IMR-90 (cell line): ENCODE data around the gene MEIG1. TPM values are rescaled to one million over a fixed set of nuclear protein-coding genes. Genes with fewer than 3 reads are reported as not detected.
"Not testable (repeated sequence)": the region's sequence is repeated elsewhere in the genome, so short reads cannot be mapped to it uniquely, and the experiment has no call there.

Experiments
- ATAC-seq: fragments of 200-7000 bp; cut with Tn5 transposase; 2 replicates; pipeline ENCODE4 v1.9.1; 2020; ENCODE audit warnings: low read depth, mild to moderate bottlenecking, moderate library complexity
- BruUV-seq: library from RNA; stranded (reverse); fragments of 400-500 nt; replicated peaks from 2 replicates; lab custom pipeline; 2021; lab: Mats Ljungman, UMichigan
- CTCF ChIA-PET: fragments of 300-600 bp; formaldehyde crosslinking; extraction: SDS; loops from one replicate; lab custom pipeline; 2021; ENCODE audit warnings: antibody characterized with exemption; lab: Yijun Ruan, JAX
- POLR2A ChIA-PET: fragments of 300-600 bp; sonication (Branson Sonifier 250); formaldehyde crosslinking; loops from one replicate; lab custom pipeline; 2022; ENCODE audit warnings: antibody characterized with exemption; ENCODE audit not compliant: unreplicated experiment; lab: Charles Lee
- DNase-seq: peaks from one replicate; pipeline ENCODE4 v3.0.0; 2013
- H2AFZ ChIP-seq: replicated peaks from 2 replicates; pipeline ENCODE3; 2013; ENCODE audit warnings: low read length, mild to moderate bottlenecking; ENCODE audit not compliant: poor library complexity
- H2AK5ac ChIP-seq: 2 replicates; pipeline ENCODE4 v1.6.1; 2013; ENCODE audit warnings: low read depth, low read length, inconsistent platforms
- H2AK9ac ChIP-seq: replicated peaks from 2 replicates; pipeline ENCODE3; 2013; ENCODE audit warnings: mild to moderate bottlenecking, low read depth, low read length, moderate library complexity; ENCODE audit not compliant: poor library complexity
- H2BK120ac ChIP-seq: 2 replicates; pipeline ENCODE4 v1.6.1; 2013; ENCODE audit warnings: low read depth, low read length, inconsistent platforms
- H2BK15ac ChIP-seq: 3 replicates; pipeline ENCODE4 v1.6.1; 2013; ENCODE audit warnings: low read depth, low read length, inconsistent platforms
- H2BK20ac ChIP-seq: 2 replicates; pipeline ENCODE4 v1.6.1; 2013; ENCODE audit warnings: low read depth, mild to moderate bottlenecking, inconsistent platforms, low read length, moderate library complexity
- H2BK5ac ChIP-seq: 2 replicates; pipeline ENCODE4 v1.6.1; 2013; ENCODE audit warnings: mild to moderate bottlenecking, low read depth, low read length, inconsistent platforms; ENCODE audit not compliant: poor library complexity, severe bottlenecking
- H3K14ac ChIP-seq: replicated peaks from 2 replicates; pipeline ENCODE4 v1.6.1; 2013; ENCODE audit warnings: low read depth, low read length, inconsistent platforms
- H3K18ac ChIP-seq: 2 replicates; pipeline ENCODE4 v1.6.1; 2013; ENCODE audit warnings: low read depth, low read length, control low read depth
- H3K23ac ChIP-seq: 2 replicates; pipeline ENCODE4 v1.6.1; 2013; ENCODE audit warnings: low read depth, low read length, inconsistent platforms
- H3K27ac ChIP-seq: 2 replicates; pipeline ENCODE4 v1.5.1; 2013; ENCODE audit warnings: mild to moderate bottlenecking, control low read depth, low read length; ENCODE audit not compliant: insufficient read depth
- H3K27me3 ChIP-seq: 2 replicates; pipeline ENCODE4 v1.6.1; 2013; ENCODE audit warnings: low read length; ENCODE audit not compliant: control insufficient read depth, insufficient read depth
- H3K36me3 ChIP-seq: 2 replicates; pipeline ENCODE4 v1.6.1; 2013; ENCODE audit warnings: low read length, mixed read lengths; ENCODE audit not compliant: control insufficient read depth, insufficient read depth
- H3K4ac ChIP-seq: 2 replicates; pipeline ENCODE4 v1.6.1; 2013; ENCODE audit warnings: low read depth, low read length, inconsistent platforms
- H3K4me1 ChIP-seq: 2 replicates; pipeline ENCODE4 v1.6.1; 2013; ENCODE audit warnings: low read length, mixed read lengths; ENCODE audit not compliant: control insufficient read depth, insufficient read depth
- H3K4me2 ChIP-seq: 2 replicates; pipeline ENCODE4 v1.6.1; 2013; ENCODE audit warnings: low read depth, mild to moderate bottlenecking, control low read depth, low read length, moderate library complexity
- H3K4me3 ChIP-seq: 2 replicates; pipeline ENCODE4 v1.5.1; 2013; ENCODE audit warnings: low read depth, mild to moderate bottlenecking, control low read depth, low read length, moderate library complexity; ENCODE audit not compliant: insufficient read depth
- H3K56ac ChIP-seq: 2 replicates; pipeline ENCODE4 v1.6.1; 2013; ENCODE audit warnings: low read length, inconsistent platforms; ENCODE audit not compliant: insufficient read depth; ENCODE audit errors: extremely low read depth
- H3K79me1 ChIP-seq, 2 experiments: 2 replicates each; pipeline ENCODE4 v1.6.1; 2013; ENCODE audit warnings: low read length in 2 of 2, inconsistent platforms in 1 of 2, low read depth in 1 of 2
- H3K9ac ChIP-seq: 2 replicates; pipeline ENCODE4 v1.6.1; 2013; ENCODE audit warnings: low read depth, low read length, control low read depth
- H3K9me1 ChIP-seq: 2 replicates; pipeline ENCODE4 v1.6.1; 2013; ENCODE audit warnings: low read length, inconsistent platforms; ENCODE audit not compliant: insufficient read depth
- H3K9me3 ChIP-seq: 2 replicates; pipeline ENCODE4 v1.6.1; 2013; ENCODE audit warnings: low read length; ENCODE audit not compliant: control insufficient read depth, insufficient read depth
- H4K20me1 ChIP-seq: 2 replicates; pipeline ENCODE4 v1.6.1; 2013; ENCODE audit warnings: low read length, inconsistent platforms; ENCODE audit not compliant: insufficient read depth
- H4K5ac ChIP-seq: 2 replicates; pipeline ENCODE4 v1.6.1; 2013; ENCODE audit warnings: mild to moderate bottlenecking, low read depth, low read length, control low read depth
- H4K8ac ChIP-seq, 2 experiments: 2 replicates each; pipeline ENCODE4 v1.6.1; 2013; ENCODE audit warnings: low read depth in 2 of 2, low read length in 2 of 2, control low read depth in 1 of 2, inconsistent platforms in 1 of 2
- H4K91ac ChIP-seq: 2 replicates; pipeline ENCODE4 v1.6.1; 2013; ENCODE audit warnings: low read depth, low read length, inconsistent platforms; ENCODE audit not compliant: insufficient read depth
- WGBS, 2 experiments: methylation state at CpG; one replicate each; pipeline versions ENCODE4 v1.1.5 to v1.1.7; 2013; ENCODE audit warnings: missing lambda C conversion rate in 2 of 2; ENCODE audit not compliant: insufficient read length in 1 of 2; ENCODE audit errors: extremely low coverage in 2 of 2; 5-methylcytosine and 5-hydroxymethylcytosine counted together
- dilution Hi-C: fragments of 300-500 bp; cut with HindIII; formaldehyde crosslinking; loops from one replicate; pipeline ENCODE4 v1.14.3; 2018; ENCODE audit warnings: low sequenced_read_pairs; ENCODE audit not compliant: unreplicated experiment
- in situ Hi-C: fragments of 300-500 bp; cut with MboI; formaldehyde crosslinking; loops from 3 replicates; pipeline ENCODE4 v1.14.3; 2019; ENCODE audit warnings: low sequenced_read_pairs, inconsistent platforms, mixed read lengths
- intact Hi-C: fragments of 100-400 bp; cut with micrococcal nuclease; formaldehyde crosslinking; loops from 2 replicates; pipeline ENCODE4 v1.10.0; 2022
- polyA plus RNA-seq, 3 experiments: library from polyadenylated mRNA; depleted of rRNA; stranded (reverse); fragments of >200 nt; gene quantifications; 2 replicates each; pipeline ENCODE4 v1.2.3, GENCODE V29; 2012; ENCODE audit warnings: low replicate concordance in 1 of 3
- total RNA-seq: library from RNA; depleted of rRNA; stranded (reverse); fragments of >200 nt; gene quantifications from 2 replicates; pipeline ENCODE4 v1.2.3, GENCODE V29; 2012

MEIG1 gene
- total and polyA plus RNA-seq, 2 of the 4 experiments (the other 2 are of a cell fraction) = not detected

DNA sequence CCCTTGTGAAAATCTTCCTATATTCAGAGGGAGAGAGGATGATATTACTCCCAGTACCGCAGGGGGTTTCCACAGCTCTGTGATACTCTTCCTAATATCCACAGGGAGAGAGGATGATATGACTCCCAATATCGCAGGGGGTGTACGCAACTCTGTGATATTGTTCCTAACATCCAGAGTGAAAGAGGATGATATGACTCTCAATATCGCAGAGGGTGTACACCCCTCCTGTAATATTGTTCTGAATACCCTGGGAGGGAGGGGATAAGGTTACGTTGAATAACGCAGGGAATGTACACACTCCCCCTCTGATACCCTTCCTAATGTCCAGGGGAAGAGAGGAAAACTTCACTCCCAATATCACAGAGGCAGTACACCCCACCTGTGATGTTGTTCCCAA, 30.4 kb downstream of the MEIG1 start:
- H3K18ac ChIP-seq, H2BK120ac ChIP-seq, H3K4ac ChIP-seq, H2BK5ac ChIP-seq, H3K56ac ChIP-seq, in situ Hi-C loops, DNase-seq, H4K20me1 ChIP-seq, H3K9me1 ChIP-seq, H4K8ac ChIP-seq, H2AK9ac ChIP-seq, BruUV-seq, H2BK15ac ChIP-seq, H3K79me1 ChIP-seq, dilution Hi-C loops, H4K5ac ChIP-seq, CTCF ChIA-PET, intact Hi-C loops, H3K9me3 ChIP-seq, H3K27me3 ChIP-seq, H3K23ac ChIP-seq, H3K4me1 ChIP-seq, H3K4me3 ChIP-seq, H3K14ac ChIP-seq, H3K4me2 ChIP-seq, H3K36me3 ChIP-seq, H3K9ac ChIP-seq, H2BK20ac ChIP-seq, H4K91ac ChIP-seq, H2AK5ac ChIP-seq, POLR2A ChIA-PET, H3K27ac ChIP-seq, ATAC-seq, H2AFZ ChIP-seq: not testable (repeated sequence)
- WGBS, 2 experiments = no CpG with 5 or more reads among the region's 6 CpGs
